GM19463 (cell line): Measurements from ENCODE around the gene RBBP8NL.
"Not testable (repeated sequence)": the region's sequence is repeated elsewhere in the genome, so short reads cannot be mapped to it uniquely, and the experiment has no call there.

Experiments used
- ATAC-seq: cut with Tn5 transposase; IDR thresholded peaks from one replicate; pipeline ENCODE4 v1.9.1; 2021; ENCODE audit warnings: mild to moderate bottlenecking, moderate library complexity; ENCODE audit not compliant: unreplicated experiment

Gene RBBP8NL

GRCh38 chr20:62377615-62378178 lies 49.6 kb downstream of the RBBP8NL start:
- ATAC-seq = no peak

GRCh38 chr20:62377064-62377461 lies 50.3 kb downstream of the RBBP8NL start:
- ATAC-seq = no peak

- ATAC-seq = no peak
Observed at GRCh38 chr20:62376112-62377063, 51.0 kb downstream of the RBBP8NL start.

- no peak for ATAC-seq
Observed at GRCh38 chr20:62374331-62375152, 52.8 kb downstream of the RBBP8NL start.

GRCh38 chr20:62373631-62374179 lies 53.6 kb downstream of the RBBP8NL start:
- ATAC-seq = not testable (repeated sequence)

GRCh38 chr20:62372042-62372993 lies 55.0 kb downstream of the RBBP8NL start:
- ATAC-seq = no peak

GRCh38 chr20:62371588-62372041 lies 55.7 kb downstream of the RBBP8NL start:
- ATAC-seq = no peak

GRCh38 chr20:62370807-62371587 lies 56.3 kb downstream of the RBBP8NL start:
- ATAC-seq = no peak

- ATAC-seq = no peak
Observed at GRCh38 chr20:62370115-62370806, 57.1 kb downstream of the RBBP8NL start.

- no peak for ATAC-seq
Observed at GRCh38 chr20:62369815-62370114, 57.6 kb downstream of the RBBP8NL start.

GRCh38 chr20:62368976-62369814 lies 58.1 kb downstream of the RBBP8NL start:
- no peak for ATAC-seq

GRCh38 chr20:62368392-62368975 lies 58.9 kb downstream of the RBBP8NL start:
- ATAC-seq = no peak

- no peak for ATAC-seq
Observed at GRCh38 chr20:62367633-62368391, 59.5 kb downstream of the RBBP8NL start.

- no peak for ATAC-seq
Observed at GRCh38 chr20:62367136-62367632, 60.2 kb downstream of the RBBP8NL start, which contains the start of gene LAMA5. LAMA5 (minus strand) TSS chr20:62367312; CDS start chr20:62367245, 67 bp downstream.

- no peak for ATAC-seq
Observed at GRCh38 chr20:62366370-62367135, 60.8 kb downstream of the RBBP8NL start.
